Ishikawa (cell line): ENCODE data around the gene ADAP2.

Experiments
- CEBPB ChIP-seq: IDR thresholded peaks from 2 replicates; pipeline ENCODE4 v1.6.1; 2012
- CREB1 ChIP-seq: IDR thresholded peaks from 2 replicates; pipeline ENCODE4 v1.6.1; 2012; ENCODE audit warnings: low read depth
- EGR1 ChIP-seq: IDR thresholded peaks from 2 replicates; pipeline ENCODE4 v1.6.1; 2012
- EP300 ChIP-seq: IDR thresholded peaks from 2 replicates; pipeline ENCODE4 v1.6.1; 2012; ENCODE audit warnings: borderline replicate concordance
- FOXM1 ChIP-seq: IDR thresholded peaks from 2 replicates; pipeline ENCODE4 v1.6.1; 2012; ENCODE audit warnings: low read depth, borderline replicate concordance
- MAX ChIP-seq: IDR thresholded peaks from 2 replicates; pipeline ENCODE4 v1.6.1; 2012
- NFIC ChIP-seq: IDR thresholded peaks from 2 replicates; pipeline ENCODE4 v1.6.1; 2012
- RAD21 ChIP-seq: IDR thresholded peaks from 2 replicates; pipeline ENCODE4 v1.6.1; 2012; ENCODE audit warnings: low read depth
- REST ChIP-seq: IDR thresholded peaks from 2 replicates; pipeline ENCODE4 v1.6.1; 2012; ENCODE audit warnings: low read depth, mild to moderate bottlenecking
- TAF1 ChIP-seq: IDR thresholded peaks from 2 replicates; pipeline ENCODE4 v1.6.1; 2012; ENCODE audit warnings: low read depth, mild to moderate bottlenecking
- TCF12 ChIP-seq: IDR thresholded peaks from 2 replicates; pipeline ENCODE4 v1.6.1; 2012; ENCODE audit warnings: low read depth
- TEAD4 ChIP-seq: IDR thresholded peaks from 2 replicates; pipeline ENCODE4 v1.6.1; 2012
- USF1 ChIP-seq: IDR thresholded peaks from 2 replicates; pipeline ENCODE4 v1.6.1; 2012
- YY1 ChIP-seq: IDR thresholded peaks from 2 replicates; pipeline ENCODE4 v1.6.1; 2012; ENCODE audit warnings: low read depth
- ZBTB7A ChIP-seq: IDR thresholded peaks from 2 replicates; pipeline ENCODE4 v1.6.1; 2012; ENCODE audit warnings: low read depth

ADAP2 gene

GRCh38 chr17:30975042-30975820 lies 53.5 kb downstream of the ADAP2 start:
- TF ChIP-seq EP300 (no peak), TCF12 (no peak), YY1 (no peak), CREB1 (no peak), EGR1 (no peak), REST (no peak)

GRCh38 chr17:30981531-30982519 lies 60.1 kb downstream of the ADAP2 start:
- TF ChIP-seq ZBTB7A (no peak), TAF1 (no peak), MAX (no peak), REST (no peak), RAD21 (no peak), TCF12 (no peak), USF1 (no peak), EGR1 (no peak), TEAD4 (no peak), EP300 (no peak), CEBPB (no peak), FOXM1 (no peak), NFIC (no peak), YY1 (no peak), CREB1 (no peak)

GRCh38 chr17:30982855-30983254 lies 61.1 kb downstream of the ADAP2 start:
- TF ChIP-seq USF1, result no peak
- TF ChIP-seq TEAD4, result no peak
- TF ChIP-seq EP300, result no peak
- no peak for TF ChIP-seq REST
- TF ChIP-seq CEBPB, result no peak
- TF ChIP-seq CREB1, result no peak
- TF ChIP-seq TCF12, result no peak
- TF ChIP-seq EGR1, result no peak
- no peak for TF ChIP-seq ZBTB7A
- TF ChIP-seq YY1, result no peak
- no peak for TF ChIP-seq NFIC
- no peak for TF ChIP-seq FOXM1
- TF ChIP-seq RAD21, result no peak
- no peak for TF ChIP-seq MAX
- TF ChIP-seq TAF1, result no peak

GRCh38 chr17:30990458-30990857 lies 68.7 kb downstream of the ADAP2 start:
- TF ChIP-seq EP300, result no peak
- no peak for TF ChIP-seq TAF1
- no peak for TF ChIP-seq TEAD4
- no peak for TF ChIP-seq CREB1
- TF ChIP-seq TCF12, result no peak
- TF ChIP-seq ZBTB7A, result no peak
- no peak for TF ChIP-seq NFIC
- no peak for TF ChIP-seq USF1
- TF ChIP-seq MAX, result no peak
- no peak for TF ChIP-seq EGR1
- TF ChIP-seq RAD21, result no peak
- TF ChIP-seq YY1, result no peak
- TF ChIP-seq CEBPB, result no peak
- TF ChIP-seq REST, result no peak
